ENCODE results near the gene ORAI2.

Gene ORAI2

GRCh38 chr7:102416406-102416805 is 17.0 kb upstream of the ORAI2 start:
- DNase-seq: no peak

DNA sequence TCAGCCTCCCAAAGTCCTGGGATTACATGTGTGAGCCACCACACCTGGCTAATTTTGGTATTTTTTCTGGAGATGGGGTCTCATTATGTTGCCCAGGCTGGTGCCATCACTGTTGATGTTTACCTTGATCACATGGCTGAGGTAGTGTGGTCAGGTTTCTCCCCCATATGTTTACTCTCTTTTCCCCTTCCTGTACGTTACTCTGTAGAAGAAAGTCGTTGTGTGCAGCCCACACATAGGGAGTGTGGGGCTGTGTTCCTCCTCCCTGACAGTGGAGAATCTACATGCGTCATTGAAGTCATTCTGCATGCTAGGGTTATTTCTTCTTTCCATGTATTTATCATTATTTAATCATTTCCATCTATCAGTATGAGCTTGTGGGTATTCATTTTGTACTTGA is 16.3 kb upstream of the ORAI2 start:
- DNase-seq: no peak

GRCh38 chr7:102418592-102418991 is 14.8 kb upstream of the ORAI2 start:
- DNase-seq: no peak

DNA sequence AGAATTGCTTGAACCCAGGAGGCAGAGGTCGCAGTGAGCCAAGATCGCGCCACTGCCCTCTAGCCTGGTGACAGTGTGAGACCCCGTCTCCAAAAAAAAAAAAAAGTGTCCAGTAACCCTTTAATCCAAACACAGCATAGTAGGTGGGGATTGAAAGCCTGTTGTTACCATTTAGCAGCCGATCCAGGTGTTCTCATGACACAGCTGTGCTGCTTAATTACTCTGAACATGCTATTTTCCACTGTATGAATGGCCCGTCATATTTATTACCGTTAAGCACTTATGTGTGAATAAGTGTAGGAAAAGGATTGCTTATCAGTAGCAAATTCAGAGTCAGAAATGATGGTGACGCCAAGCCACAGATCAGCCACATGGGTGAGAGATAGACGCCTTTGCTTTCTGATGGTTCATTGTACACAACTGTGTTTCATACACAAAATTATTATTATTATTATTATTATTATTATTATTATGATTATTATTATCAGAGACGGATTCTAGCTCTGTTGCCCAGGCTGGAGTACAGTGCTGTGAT is 11.6 kb upstream of the ORAI2 start:
- no peak for DNase-seq

- DNase-seq: no peak
Observed at GRCh38 chr7:102424129-102424551, 9.2 kb upstream of the ORAI2 start.

DNA sequence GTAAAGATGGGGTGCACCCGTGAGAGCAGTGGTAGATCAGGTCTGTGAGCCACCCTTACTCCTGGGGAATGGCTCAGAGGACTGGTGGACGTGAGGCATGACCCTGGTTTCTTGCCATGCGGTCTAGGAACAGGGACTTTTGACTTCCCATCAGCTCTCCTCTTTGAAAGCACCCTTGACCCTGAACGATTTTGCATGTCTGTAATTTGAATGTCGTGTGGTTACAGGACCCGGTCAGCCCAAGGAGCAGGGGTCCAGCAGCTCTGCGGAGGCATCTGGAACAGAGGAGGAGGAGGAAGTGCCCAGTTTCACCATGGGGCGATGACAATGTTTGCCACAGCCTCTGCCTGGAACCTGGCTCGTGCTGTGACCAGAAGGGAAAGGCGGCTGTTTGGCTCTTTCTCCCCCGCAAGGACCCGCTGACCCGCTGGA is 8.6 kb upstream of the ORAI2 start:
- no peak for DNase-seq

DNA sequence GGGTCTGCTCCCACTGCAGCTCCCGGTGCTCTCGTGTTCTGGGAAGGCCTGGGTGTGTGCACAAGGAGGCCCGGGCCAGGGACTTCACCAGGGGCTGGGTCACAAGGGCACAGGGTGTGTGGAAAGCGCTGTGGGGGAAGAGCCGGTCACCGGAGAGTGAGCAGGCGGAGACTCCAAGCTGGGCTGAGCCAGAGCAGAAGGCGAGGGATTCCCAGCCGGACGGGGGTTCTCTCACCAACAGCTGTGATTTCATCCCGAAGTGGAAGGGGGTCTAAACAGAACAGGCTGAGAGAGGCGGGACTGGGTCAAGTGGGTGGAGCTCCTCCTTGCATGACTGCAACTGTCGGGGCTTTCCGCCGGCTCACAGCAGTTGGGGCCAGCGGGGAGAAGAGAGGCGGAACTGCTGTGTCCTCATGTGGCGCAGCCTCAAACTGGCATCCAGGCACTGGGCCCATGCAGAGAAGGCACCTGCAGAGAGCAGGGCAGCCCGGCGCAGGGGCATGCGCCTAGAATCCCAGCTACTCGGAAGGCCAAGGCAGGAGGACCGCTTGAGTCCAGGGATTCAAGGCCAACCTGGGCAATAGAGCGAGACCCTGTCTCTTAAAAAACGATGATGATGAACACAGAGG is 7.6 kb upstream of the ORAI2 start:
- DNase-seq: peak; percentile 89

DNA sequence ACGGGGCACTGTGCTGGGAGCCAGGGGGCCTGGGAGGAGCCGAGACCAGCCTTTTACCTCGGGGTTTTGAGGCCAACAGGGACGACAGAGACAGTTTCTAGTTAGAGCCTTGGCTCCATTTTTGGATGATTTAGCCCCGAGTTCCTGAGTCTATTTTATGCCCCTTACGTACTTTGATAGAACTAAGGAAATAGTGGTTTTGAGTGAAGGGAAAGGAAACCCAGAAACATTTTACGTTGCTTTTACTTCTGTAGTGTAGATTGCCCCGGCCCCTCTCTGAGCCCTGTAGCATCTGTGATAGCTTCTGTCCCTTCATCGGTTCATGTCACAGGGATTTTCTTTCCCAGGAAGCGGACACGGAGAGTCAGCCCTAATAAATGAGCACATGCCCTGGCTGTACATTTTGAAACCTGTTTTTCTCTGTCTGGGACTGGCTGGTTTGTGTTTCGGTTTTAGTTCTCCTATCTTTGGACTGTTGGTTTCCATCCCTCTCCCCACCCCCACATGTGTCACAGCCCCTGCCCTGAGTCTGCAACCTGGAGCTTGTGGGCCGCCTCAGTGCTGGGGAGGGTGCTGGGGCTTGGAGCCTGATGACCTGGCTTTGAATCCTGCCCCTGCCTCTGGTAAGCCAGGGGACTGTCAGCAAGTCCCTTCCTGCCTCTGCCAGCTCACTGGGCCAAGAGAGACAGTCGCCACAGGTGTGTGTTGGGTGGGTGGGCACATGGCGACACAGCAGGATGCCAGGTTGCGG is 6.9 kb upstream of the ORAI2 start:
- peak; percentile 84 for DNase-seq

GRCh38 chr7:102427019-102427405 is 6.4 kb upstream of the ORAI2 start:
- no peak for DNase-seq

DNA sequence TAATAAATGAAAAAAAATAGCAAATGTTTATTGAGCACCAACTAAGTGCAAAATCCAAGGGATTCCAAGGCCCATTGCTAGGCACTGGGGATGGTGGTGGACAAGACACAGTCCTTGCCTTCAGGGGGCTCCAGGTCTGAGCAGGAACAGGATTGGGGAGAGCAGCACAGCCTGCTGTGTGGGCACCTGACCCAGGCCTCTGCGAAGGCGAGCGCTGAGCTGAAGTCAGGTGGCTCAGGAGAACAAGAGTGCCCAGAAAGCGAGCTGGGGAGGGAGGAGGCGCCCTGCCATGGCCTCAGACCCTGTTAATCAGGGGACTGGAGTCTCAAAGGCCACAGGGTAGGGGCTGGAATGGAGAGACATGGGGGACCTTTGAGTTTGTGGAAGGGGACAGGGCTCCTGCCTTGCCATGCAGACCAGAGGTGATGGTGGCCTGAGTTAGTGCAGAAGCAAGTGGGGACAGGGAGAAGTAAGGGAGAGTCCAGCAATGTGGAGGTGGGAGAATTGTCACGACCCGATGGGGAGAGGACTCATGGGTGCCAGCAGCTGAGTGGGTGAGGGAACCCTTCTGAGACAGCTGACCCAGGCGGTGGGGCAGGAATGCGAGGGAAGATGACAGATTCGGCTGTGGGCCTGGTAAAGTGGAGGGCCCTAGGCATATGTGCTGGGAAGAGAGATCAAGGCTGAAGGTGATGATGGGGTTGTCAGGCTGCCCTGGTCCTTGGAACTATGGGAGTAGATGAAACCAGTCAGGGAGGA is 4.1 kb upstream of the ORAI2 start:
- no peak for DNase-seq

DNA sequence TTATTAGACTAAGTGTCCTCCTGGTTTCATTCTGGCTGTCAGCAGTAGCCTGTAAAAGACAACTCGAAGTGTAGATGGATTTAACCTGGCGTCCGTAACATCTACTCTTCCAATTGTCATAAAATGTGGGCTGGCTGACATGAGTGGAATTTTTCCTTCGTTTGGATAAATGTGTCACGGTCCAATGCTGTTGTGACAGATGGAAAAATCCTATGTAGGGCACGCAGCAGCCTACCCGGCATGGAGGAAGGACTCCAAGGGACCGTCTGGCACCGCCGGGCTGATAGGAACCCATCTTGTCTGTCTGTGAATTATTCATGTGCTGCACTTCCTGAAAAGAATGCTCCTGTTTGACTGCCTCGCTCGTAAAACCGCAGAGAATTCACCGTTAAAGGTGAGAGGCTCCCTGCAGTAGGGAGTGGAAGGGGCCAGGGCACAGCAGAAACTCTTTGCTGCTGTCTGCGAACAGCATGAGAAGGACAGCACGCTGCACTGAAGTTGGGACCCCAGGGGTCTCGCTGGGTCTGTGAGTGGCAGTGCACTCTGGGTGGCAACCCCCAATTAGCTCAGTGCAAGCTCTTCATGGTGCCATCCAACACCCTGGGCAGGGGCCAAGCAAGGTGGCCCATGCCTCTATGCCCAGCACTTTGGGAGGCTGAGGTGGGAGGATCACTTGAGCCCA is 1.6 kb upstream of the ORAI2 start:
- peak; percentile 53 for DNase-seq

DNA sequence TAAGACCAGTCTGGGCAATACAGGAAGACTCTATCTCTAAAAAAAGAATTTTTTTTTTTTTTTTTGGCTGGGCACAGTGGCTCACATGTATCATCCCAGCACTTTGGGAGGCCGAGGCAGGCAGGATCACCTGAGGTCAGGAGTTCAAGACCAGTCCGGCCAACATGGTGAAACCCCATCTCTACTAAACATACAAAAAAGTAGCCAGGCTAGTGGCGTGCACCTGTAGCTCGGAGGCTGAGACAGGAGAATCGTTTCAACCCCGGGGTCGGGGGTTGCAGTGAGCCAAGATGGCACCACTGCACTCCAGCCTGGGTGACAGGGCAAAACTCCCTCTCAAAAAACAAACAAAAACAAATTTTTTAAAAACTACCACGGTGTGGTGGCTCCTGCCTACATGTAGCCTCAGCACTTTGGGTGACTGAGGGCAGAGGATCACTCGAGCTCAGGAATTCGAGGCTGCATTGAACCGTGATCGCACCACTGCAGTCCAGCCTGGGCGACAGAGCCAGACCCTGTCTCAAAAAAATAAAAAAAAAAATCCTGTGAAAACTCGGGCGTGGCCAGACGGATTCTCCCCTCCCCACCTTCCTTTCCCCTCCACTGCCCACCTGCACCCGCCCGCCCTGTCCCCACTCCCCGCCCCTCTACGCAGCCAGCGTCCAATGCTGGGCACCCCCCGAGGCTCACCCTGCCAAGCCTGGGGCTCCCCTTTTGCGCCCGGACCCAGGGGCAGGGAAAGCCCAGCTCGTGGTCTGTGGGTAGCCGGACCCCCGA is 745 bp upstream of the ORAI2 start:
- no peak for DNase-seq

GRCh38 chr7:102434039-102434486 is 688 bp downstream of the ORAI2 start:
- no peak for DNase-seq

- DNase-seq: no peak
Observed at GRCh38 chr7:102436118-102436517, 2.7 kb downstream of the ORAI2 start.

DNA sequence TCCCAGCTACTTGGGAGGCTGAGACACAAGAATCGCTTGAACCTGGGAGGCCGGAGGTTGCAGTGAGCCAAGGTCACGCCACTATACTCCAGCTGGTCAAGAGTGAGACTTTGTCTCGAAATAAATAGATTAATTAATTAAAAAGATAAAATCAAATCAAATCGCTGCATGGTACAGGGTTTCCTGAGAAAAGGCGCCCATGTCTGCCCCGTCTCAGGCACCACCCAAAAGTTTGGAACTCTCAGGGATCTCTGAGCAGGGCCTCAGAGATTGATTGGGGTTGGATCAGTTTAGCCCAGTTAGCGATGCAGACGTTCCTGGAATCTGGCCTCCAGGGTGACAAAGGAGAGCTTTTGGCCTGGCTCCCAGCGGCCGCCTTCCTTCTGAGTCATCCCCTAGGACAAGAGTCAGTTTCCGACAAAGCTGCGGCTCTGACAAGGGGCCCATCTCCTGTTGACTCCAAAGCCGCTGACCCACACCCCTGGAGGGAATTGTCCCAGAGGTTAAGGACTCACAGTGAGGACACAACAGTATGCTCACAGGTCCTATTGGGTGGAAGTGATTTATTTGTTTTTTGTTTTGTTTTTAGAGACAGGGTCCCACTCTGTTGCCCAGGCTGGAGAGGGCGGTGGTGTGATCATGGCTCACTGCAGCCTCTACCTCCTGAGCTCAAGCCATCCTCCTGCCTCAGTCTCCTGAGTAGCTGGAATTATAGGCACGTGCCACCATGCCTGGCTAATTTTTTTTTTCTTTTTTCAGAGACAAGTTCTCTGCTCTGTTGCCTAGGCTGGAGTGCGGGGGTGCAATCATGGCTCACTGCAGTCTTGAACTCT is 6.8 kb downstream of the ORAI2 start:
- no peak for DNase-seq

DNA sequence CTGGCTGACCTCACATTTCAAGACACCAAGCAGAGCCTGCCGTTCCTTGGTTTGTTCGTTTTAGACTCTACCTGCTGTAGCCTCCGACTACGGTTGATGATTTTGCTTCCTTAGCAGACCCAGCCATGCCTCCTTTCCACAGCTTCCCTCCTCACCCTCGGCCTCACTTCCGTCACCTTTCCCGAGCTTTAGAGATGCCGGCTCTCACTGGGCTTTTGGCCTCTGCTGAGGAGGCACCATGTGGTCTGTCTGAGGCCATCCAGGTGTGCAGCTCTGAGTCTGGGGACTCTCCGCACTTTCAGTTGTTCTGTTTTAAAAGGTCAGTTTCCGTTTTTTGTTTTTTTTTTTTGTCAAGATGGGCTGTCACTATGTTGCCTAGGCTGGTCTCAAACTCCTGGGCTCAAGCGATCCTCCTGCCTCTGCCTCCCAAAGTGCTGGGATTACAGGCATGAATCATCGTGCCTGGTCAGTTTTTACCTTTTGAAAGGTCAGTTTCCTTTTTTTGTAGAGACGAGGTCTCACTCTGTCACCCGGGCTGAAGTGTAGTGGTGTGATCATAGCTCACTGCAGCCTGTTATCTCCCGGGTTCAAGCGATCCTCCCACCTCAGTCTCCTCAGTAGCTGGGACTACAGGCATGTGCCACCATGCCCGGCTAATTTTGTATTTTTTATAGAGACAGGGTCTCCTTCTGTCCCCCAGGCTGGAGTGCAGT is 11.7 kb downstream of the ORAI2 start:
- no peak for DNase-seq

DNA sequence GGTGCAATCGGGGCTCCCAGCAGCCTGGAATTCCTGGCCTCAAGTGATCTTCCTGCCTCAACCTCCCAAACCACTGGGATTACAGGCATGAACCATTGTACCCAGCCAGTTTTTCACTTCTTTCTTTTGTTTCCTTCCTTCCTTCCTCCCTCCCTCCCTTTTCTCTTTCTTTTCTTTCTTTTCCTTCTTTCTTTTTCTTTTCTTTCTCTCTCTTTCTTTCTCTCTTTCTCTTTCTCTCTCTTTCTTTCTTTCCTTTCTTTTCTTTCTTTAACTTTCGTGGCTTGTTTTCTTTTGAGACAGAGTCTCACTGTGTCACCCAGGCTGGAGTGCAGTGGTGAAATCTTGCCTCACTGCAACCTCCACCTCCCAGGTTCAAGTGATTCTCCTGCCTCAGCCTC is 12.3 kb downstream of the ORAI2 start:
- no peak for DNase-seq

DNA sequence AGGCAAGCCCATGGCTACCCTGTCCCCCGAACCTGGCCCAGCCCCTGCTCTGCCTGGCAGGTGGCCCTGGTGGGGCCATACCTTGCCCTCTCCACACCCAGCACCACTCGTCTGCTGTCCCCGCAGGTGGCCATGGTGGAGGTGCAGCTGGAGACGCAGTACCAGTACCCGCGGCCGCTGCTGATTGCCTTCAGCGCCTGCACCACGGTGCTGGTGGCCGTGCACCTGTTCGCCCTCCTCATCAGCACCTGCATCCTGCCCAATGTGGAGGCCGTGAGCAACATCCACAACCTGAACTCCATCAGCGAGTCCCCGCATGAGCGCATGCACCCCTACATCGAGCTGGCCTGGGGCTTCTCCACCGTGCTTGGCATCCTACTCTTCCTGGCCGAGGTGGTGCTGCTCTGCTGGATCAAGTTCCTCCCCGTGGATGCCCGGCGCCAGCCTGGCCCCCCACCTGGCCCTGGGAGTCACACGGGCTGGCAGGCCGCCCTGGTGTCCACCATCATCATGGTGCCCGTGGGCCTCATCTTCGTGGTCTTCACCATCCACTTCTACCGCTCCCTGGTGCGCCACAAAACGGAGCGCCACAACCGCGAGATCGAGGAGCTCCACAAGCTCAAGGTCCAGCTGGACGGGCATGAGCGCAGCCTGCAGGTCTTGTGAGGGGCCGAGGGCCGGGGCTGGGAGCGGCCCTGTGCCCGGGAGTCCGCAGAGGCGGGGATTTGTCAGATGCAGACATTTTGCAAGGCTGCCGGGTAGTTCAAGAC is 13.2 kb downstream of the ORAI2 start:
- DNase-seq: no peak

DNA sequence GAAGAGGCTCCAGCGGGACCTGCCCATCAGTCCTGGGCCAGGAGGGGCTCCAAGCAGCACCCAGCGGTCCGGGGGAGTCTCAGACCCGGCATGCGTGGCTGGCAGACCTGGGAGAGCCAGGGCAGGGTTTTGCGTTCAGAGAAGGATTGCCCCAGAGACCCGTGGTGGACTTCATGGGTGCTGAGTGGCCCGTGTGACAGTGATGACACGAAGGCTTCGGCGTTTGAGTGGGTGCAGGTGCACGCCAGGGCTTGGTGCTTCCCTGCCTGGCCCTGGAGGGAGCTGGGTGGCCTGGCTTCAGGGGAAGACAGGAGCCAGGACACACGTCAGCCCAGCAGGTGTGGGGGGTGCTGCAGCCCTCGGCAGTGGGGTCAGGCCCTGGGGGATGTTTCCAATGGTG is 13.9 kb downstream of the ORAI2 start:
- no peak for DNase-seq

- DNase-seq: no peak
Observed at GRCh38 chr7:102449136-102449535, 15.8 kb downstream of the ORAI2 start.
